HG03095 (cell line): ENCODE measurements around the gene LDLRAP1.

ENCODE experiments used
- ATAC-seq: cut with Tn5 transposase; IDR thresholded peaks from one replicate; pipeline ENCODE4 v1.9.1; 2021; ENCODE audit warnings: moderate library complexity; ENCODE audit not compliant: unreplicated experiment

Gene LDLRAP1

DNA sequence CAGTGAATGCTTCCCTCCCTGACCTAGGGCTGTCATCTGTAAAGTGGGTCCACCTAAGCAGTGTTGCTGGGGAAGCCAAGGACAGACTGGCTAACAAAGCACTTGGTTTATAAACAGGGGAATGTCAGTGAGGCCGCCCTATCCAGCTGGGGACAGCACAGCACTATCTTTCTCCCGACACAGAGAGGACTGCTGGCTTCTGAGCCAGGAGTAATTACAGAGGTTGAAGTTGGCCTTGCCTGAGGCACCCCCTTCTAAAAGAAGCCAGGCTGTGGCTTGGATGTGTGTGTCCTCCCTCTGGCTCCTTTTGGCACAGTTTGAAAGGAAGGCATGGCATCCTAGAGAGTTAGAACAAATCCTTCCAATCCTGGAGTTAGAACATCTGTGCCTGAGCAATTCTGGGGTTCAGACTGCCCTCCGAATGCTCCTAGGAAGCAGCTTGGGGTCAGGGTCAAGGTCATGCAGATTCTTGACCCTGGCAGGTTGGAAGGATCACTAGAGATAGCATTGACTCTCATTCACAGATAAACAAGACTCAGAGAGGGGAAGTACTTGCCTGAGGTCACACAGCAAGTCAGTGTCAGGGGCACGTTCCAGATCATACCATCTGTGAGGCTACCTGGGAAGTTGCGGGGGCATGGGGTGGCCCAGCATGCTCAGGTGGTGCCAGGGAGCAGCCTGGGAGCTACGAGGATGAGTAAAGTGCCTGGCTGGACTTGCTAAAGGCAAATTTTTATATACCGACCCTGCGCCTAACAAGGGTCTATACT, 1.3 kb upstream of the LDLRAP1 start:
- no peak for ATAC-seq

DNA sequence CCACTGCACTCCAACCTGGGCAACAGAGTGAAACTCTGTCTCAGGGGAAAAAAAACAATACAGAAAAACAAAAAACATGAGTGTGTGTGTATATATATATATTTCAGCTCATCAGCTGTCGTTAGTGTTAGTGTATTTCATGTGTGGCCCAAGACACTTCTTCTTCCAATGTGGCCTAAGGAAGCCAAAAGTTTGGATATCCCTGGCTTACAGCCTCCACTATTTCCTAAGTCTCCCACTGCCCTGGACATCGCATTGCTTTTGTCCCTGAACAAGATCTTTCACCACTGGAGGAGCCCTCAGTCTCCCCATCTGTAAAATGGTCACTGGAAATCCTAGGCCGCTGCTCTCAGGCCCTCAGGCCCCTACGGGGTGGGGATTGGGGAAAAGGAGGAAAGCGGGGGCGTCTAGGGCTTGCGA, 391 bp upstream of the LDLRAP1 start:
- ATAC-seq = no peak

DNA sequence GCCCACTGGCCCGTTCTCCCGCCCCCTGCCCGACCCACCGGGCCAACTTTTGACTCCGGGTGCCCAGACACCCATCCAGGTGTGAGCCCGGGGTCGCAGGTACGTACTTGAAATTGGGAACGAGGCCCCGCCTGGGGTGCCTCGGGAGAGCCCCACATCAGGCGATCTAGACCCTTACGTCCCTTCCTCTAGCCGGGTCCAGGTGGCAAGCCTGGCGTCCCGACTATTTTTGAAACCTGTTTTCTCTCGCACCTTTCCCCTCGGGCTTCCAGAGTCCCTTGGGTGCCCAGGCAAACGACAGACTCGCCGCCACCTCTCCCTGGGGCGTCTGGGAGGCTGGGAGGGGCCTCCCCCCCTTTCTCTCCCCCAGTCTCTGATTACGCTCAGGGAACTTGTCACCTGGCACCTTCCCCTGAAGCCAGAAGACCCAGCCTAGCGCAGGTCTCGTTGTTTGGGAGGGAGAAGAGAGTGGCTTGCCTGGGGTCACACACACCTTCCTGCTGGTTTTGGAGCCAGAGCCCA, 898 bp downstream of the LDLRAP1 start:
- ATAC-seq = no peak

- no peak for ATAC-seq
These were observed 1.4 kb downstream of the LDLRAP1 start for GRCh38 chr1:25544819-25545218.

GRCh38 chr1:25545767-25546166, 2.4 kb downstream of the LDLRAP1 start:
- no peak for ATAC-seq

DNA sequence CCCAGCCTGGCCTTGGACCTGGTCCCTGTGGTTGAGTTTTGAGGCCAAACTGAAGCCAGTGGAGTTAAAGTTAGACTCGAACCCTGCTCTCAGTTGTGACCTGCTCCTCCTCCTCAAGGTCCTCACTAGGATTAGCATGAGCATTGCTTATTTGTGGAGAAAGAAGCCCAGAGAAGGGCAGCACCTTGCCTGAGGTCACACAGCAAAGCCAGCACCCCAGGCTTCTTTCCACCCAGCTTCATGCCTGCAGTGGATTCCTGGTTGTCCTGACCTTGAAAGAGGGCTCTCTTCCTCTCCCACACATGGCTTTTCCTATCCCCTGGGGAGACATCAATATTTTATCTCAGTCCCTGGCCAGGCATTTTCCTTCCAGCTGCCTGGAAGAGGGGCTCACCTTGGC, 2.8 kb downstream of the LDLRAP1 start:
- no peak for ATAC-seq

DNA sequence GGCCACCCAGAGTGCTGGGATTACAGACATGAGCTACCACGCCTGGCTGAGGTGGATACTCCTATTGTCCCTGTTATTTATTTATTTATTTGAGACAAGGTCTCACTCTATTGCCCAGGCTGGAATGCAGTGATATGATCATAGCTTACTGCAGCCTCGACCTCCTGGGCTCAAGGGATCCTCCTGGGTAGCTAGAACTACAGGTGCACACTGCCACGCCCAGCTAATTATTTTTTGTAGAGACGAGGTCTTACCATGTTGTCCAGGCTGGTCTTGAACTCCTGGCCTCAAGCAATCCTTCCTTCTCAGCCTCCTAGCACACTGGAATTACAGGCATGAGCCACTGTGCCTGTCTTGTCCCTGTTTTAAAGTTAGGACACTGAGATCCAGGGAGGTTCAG, 5.2 kb downstream of the LDLRAP1 start:
- no peak for ATAC-seq

- ATAC-seq = peak; percentile 83
These were observed 6.1 kb downstream of the LDLRAP1 start for GRCh38 chr1:25549273-25550154.

DNA sequence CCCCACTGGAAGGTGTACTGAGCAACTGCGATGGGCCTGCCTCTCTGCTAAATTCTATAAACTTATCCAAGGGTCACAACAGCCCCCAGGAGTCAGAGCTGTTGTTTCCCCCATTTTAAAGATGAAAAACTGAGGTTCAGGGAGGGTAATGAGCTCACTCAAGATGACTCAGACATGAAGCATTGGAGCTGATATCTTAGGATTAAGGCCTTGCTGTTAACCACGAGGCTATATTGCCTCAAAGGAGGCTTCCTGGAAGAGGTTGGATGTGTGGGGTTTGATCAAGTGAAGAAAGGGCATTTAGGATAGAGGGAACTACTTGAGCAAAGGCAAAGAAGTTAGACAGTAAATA, 6.7 kb downstream of the LDLRAP1 start:
- no peak for ATAC-seq

- no peak for ATAC-seq
These were observed 7.4 kb downstream of the LDLRAP1 start for GRCh38 chr1:25550683-25551310.

- no peak for ATAC-seq
These were observed 10.5 kb downstream of the LDLRAP1 start for GRCh38 chr1:25553749-25554429.

DNA sequence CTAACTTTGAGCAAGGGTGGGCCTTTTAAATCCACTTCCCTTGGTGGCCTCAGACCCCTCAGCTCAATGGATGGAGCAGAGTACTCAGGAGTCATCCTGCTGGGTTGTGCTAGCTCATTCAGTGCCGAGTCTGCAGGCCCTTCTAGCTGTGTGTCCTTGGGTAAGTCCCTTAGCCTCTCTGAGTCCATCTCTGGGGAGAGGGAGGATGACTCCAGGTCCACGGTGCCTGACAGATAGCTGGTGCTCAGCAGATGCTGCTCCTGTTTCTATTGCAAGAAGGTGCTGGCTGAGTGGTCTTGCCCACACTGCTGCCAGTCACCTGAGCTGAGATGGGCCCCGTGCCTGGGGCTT, 11.0 kb downstream of the LDLRAP1 start:
- no peak for ATAC-seq

- ATAC-seq = no peak
These were observed 11.7 kb downstream of the LDLRAP1 start for GRCh38 chr1:25554886-25555752.

DNA sequence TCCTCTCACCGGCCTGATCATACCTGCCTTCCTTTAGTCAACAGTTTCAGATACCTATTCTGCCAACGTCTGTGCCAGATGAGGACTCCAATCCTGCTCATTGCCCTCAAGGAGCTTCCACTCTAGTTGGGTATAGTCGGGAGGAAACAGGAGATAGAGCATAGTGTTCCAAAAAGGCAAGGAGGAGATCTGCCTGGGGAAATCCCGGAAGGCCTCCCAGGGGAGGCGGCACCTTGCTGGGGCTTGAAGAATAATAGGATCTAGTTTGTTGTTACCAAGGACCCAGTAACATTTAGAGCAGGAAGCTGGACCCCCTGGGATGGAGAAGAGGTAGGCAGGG, 12.3 kb downstream of the LDLRAP1 start:
- ATAC-seq = no peak

GRCh38 chr1:25556132-25556670, 12.8 kb downstream of the LDLRAP1 start:
- ATAC-seq = no peak

GRCh38 chr1:25556791-25557476, 13.5 kb downstream of the LDLRAP1 start:
- ATAC-seq = no peak

DNA sequence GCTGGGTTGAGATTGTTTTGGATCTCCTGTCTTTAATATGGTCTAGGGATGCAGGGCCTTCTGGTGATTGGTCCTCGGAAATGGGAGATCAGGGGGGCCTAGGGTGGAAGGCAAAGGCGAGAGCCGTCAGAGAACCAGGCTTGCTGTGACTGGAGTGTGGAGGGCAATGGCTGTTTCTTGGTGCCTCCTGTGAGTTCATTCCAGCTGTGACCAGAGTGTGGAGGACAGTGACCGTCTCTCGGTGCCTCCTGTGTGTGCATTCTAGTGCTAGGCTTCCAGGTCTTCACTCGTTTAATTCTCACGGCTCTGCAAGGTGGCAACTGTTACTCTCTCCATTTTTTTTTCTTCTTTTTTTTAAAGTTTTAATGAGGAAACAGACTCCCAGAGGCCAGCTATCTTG, 14.1 kb downstream of the LDLRAP1 start:
- ATAC-seq = no peak

- ATAC-seq = no peak
These were observed 15.6 kb downstream of the LDLRAP1 start for GRCh38 chr1:25559031-25559430.

GRCh38 chr1:25560001-25560400, 16.6 kb downstream of the LDLRAP1 start:
- ATAC-seq = no peak
